Mesenteric fat pad (tissue), 1 donor: ENCODE data around the gene U2AF1. TPM values are rescaled to one million over a fixed set of nuclear protein-coding genes. Genes with fewer than 3 reads are reported as not detected.
"Not testable (repeated sequence)": the region's sequence is repeated elsewhere in the genome, so short reads cannot be mapped to it uniquely, and the experiment has no call there.

Experiments
- DNase-seq: peaks from one replicate; pipeline ENCODE4 v3.0.0-alpha.2; 2020; ENCODE audit warnings: low spot score
- long read RNA-seq: library from polyadenylated mRNA; unstranded; transcript quantifications from one replicate; pipeline ENCODE4 v2.0.0, GENCODE V29; 2020
- total RNA-seq: library from RNA; stranded (reverse); fragmentation: NEBNext Ultra II Directional; extraction: Animal tissue kit (Norgen Biotek cat#: 25700); gene quantifications from one replicate; pipeline ENCODE4 v1.2.1, GENCODE V29; 2021
- donor health status: DM: yes; HTN: yes; CAD: no.

U2AF1 gene, protein sequence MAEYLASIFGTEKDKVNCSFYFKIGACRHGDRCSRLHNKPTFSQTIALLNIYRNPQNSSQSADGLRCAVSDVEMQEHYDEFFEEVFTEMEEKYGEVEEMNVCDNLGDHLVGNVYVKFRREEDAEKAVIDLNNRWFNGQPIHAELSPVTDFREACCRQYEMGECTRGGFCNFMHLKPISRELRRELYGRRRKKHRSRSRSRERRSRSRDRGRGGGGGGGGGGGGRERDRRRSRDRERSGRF
- 24.1 TPM for total RNA-seq
- long read RNA-seq, transcript U2AF1-201 (8 exons, 962 nt), result major isoform, 28 of 42 reads
- long read RNA-seq, transcript U2AF1-202 (8 exons, 940 nt), result minor isoform, 6 of 42 reads
- long read RNA-seq, partial matches to known transcripts, result 3 of 42 reads
- long read RNA-seq, other reads (novel, unspliced or antisense), result 3 of 42 reads

- not testable (repeated sequence) for DNase-seq
Measured at GRCh38 chr21:43106965-43107793, at the start of gene U2AF1. TSS of gene U2AF1 (minus strand) at chr21:43107570. CDS start at chr21:43107494, 76 bp downstream.

GRCh38 chr21:43153601-43154000 lies 46.2 kb upstream of the U2AF1 start:
- not testable (repeated sequence) for DNase-seq

GRCh38 chr21:43149344-43149743 lies 42.0 kb upstream of the U2AF1 start:
- DNase-seq, result not testable (repeated sequence)

DNA sequence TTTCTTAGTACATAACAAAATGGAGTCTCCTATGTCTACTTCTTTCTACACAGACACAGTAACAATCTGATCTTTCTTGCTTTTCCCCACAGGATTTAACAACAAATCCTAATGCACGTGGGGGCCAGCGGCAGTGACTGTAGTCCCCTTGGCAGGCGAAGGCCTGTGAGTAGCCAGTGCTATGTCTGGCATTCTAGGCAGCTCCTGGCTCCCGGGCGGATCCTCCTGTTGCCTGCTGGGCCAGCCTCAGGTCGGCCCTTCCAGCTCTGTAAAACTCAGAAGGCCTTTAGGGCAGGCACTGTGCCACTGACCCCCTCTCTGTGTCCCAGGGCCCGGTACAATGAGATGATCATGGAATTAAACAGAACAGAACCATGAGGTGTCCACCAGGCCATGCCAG lies 40.6 kb upstream of the U2AF1 start:
- DNase-seq, result not testable (repeated sequence)

- not testable (repeated sequence) for DNase-seq
Measured at GRCh38 chr21:43146637-43147036, 39.3 kb upstream of the U2AF1 start.

- not testable (repeated sequence) for DNase-seq
Measured at GRCh38 chr21:43141407-43141806, 34.0 kb upstream of the U2AF1 start.

- not testable (repeated sequence) for DNase-seq
Measured at GRCh38 chr21:43138944-43139343, 31.6 kb upstream of the U2AF1 start.

DNA sequence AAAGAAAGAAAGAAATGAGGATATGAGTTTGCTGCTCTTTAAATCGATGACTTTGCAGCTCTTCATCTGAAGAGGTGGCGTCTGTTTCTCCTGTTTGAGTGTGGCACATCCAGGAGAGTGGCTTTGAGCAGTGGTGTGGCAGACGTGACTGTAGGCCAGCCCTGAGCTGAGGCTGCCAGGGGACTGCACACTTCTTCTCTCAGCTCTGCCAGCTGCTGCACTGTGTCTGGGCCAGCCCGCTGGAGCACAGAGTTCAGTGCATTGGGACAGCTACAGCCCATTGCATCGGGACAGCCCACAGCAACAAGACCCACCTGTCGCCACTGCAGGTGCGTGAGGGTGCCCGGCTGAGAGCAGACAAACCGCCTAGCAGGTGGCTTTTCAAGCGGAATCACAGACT lies 27.1 kb upstream of the U2AF1 start:
- DNase-seq, result not testable (repeated sequence)

- not testable (repeated sequence) for DNase-seq
Measured at GRCh38 chr21:43130094-43130493, 22.7 kb upstream of the U2AF1 start.

DNA sequence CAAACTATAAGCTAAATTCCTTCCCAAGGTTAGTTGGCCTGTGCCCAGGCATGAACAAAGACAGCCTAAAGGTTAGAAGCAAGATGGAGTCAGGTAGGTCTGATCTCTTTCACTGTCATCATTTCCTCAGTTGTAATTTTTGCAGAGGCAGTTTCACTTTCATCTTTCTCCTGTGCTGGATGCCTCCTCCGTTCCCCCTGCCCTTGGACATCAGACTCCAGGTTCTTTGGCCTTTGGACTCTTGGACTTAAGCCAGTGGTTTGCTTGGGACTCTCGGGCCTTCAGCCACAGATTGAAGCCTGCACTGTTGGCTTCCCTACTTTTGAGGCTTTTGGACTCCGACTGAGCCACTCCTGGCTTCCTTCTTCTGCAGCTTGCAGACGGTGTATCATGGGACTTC lies 8.6 kb upstream of the U2AF1 start:
- DNase-seq, result not testable (repeated sequence)

- DNase-seq, result not testable (repeated sequence)
Measured at GRCh38 chr21:43114483-43114882, 7.1 kb upstream of the U2AF1 start.

- not testable (repeated sequence) for DNase-seq
Measured at GRCh38 chr21:43109006-43109405, 1.6 kb upstream of the U2AF1 start.

- not testable (repeated sequence) for DNase-seq
Measured at GRCh38 chr21:43108177-43108576, 807 bp upstream of the U2AF1 start.

DNA sequence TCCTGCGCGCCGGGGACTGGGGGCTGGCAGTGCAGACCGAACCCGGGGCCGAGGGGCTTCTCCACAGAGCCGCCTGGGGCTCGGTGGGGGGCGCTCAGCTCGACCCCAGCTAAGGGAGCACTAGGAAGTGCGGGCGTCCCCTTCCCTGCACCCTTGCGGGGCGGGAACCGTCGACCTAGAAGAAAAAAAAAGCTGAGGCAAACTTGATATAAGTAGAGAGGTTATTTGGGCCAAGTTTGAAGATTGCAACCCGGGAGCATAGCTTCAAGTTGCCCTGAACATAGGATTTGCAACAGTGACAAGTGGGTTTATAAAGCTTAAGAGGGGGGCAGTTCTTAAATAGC lies 396 bp upstream of the U2AF1 start:
- DNase-seq, result not testable (repeated sequence)

- DNase-seq, result not testable (repeated sequence)
Measured at GRCh38 chr21:43104642-43105041, 2.7 kb downstream of the U2AF1 start.

- not testable (repeated sequence) for DNase-seq
Measured at GRCh38 chr21:43102281-43102680, 5.1 kb downstream of the U2AF1 start.

GRCh38 chr21:43101676-43102075 lies 5.7 kb downstream of the U2AF1 start:
- DNase-seq, result not testable (repeated sequence)

DNA sequence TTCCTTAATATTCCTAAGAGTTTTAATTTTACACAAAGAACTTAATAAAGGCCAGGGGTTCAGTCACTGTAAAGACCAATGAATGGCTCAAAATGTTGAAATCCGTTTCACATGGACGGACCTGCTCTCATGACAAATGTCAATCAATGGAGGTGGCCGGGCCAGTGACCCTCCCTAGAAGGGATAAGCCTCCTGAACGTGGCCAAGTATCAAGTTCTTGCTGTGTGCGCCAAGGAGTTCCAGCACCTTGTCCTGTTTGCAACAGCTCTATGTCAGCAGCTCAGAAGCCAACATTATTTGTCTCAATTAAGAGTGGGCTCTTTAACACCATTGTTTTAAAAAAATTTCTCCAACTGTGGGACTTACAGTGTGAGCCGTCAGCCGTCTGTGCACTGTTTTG lies 6.4 kb downstream of the U2AF1 start:
- DNase-seq, result not testable (repeated sequence)

GRCh38 chr21:43091979-43092614 lies 15.3 kb downstream of the U2AF1 start:
- DNase-seq, result not testable (repeated sequence)

DNA sequence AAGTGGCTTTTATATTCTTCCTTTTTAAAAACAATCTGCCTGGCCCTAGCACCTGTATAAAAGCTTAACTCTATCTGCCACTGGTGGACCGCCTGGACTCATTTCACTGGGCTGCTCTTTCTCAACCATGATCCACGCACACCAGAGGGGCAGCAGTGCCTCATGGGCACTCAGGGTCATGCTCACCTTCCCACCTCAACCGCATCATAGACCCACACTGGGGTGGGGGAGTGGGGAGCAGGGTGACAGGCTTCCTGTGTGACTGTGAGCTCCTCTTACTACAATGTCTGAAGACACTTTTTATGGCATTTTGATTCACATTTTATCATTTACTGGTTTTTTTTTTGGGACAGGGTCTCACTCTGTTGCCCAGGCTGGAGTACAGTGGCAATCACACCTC lies 16.4 kb downstream of the U2AF1 start:
- DNase-seq, result not testable (repeated sequence)

- not testable (repeated sequence) for DNase-seq
Measured at GRCh38 chr21:43089463-43089862, 17.9 kb downstream of the U2AF1 start.
